IMR-90 (cell line): ENCODE measurements around the gene LIPE. TPM values are rescaled to one million over a fixed set of nuclear protein-coding genes. Genes with fewer than 3 reads are reported as not detected.

ENCODE experiments used
- ATAC-seq: fragments of 200-7000 bp; cut with Tn5 transposase; 2 replicates; pipeline ENCODE4 v1.9.1; 2020; ENCODE audit warnings: low read depth, mild to moderate bottlenecking, moderate library complexity
- BruUV-seq: library from RNA; stranded (reverse); fragments of 400-500 nt; replicated peaks from 2 replicates; lab custom pipeline; 2021; lab: Mats Ljungman, UMichigan
- CTCF ChIA-PET: fragments of 300-600 bp; formaldehyde crosslinking; extraction: SDS; loops from one replicate; lab custom pipeline; 2021; ENCODE audit warnings: antibody characterized with exemption; lab: Yijun Ruan, JAX
- POLR2A ChIA-PET: fragments of 300-600 bp; sonication (Branson Sonifier 250); formaldehyde crosslinking; loops from one replicate; lab custom pipeline; 2022; ENCODE audit warnings: antibody characterized with exemption; ENCODE audit not compliant: unreplicated experiment; lab: Charles Lee
- DNase-seq: peaks from one replicate; pipeline ENCODE4 v3.0.0; 2013
- H2AFZ ChIP-seq: replicated peaks from 2 replicates; pipeline ENCODE3; 2013; ENCODE audit warnings: low read length, mild to moderate bottlenecking; ENCODE audit not compliant: poor library complexity
- H2AK5ac ChIP-seq: 2 replicates; pipeline ENCODE4 v1.6.1; 2013; ENCODE audit warnings: low read depth, low read length, inconsistent platforms
- H2AK9ac ChIP-seq: replicated peaks from 2 replicates; pipeline ENCODE3; 2013; ENCODE audit warnings: mild to moderate bottlenecking, low read depth, low read length, moderate library complexity; ENCODE audit not compliant: poor library complexity
- H2BK120ac ChIP-seq: 2 replicates; pipeline ENCODE4 v1.6.1; 2013; ENCODE audit warnings: low read depth, low read length, inconsistent platforms
- H2BK15ac ChIP-seq: 3 replicates; pipeline ENCODE4 v1.6.1; 2013; ENCODE audit warnings: low read depth, low read length, inconsistent platforms
- H2BK20ac ChIP-seq: 2 replicates; pipeline ENCODE4 v1.6.1; 2013; ENCODE audit warnings: low read depth, mild to moderate bottlenecking, inconsistent platforms, low read length, moderate library complexity
- H2BK5ac ChIP-seq: 2 replicates; pipeline ENCODE4 v1.6.1; 2013; ENCODE audit warnings: mild to moderate bottlenecking, low read depth, low read length, inconsistent platforms; ENCODE audit not compliant: poor library complexity, severe bottlenecking
- H3K14ac ChIP-seq: replicated peaks from 2 replicates; pipeline ENCODE4 v1.6.1; 2013; ENCODE audit warnings: low read depth, low read length, inconsistent platforms
- H3K18ac ChIP-seq: 2 replicates; pipeline ENCODE4 v1.6.1; 2013; ENCODE audit warnings: low read depth, low read length, control low read depth
- H3K23ac ChIP-seq: 2 replicates; pipeline ENCODE4 v1.6.1; 2013; ENCODE audit warnings: low read depth, low read length, inconsistent platforms
- H3K27ac ChIP-seq: 2 replicates; pipeline ENCODE4 v1.5.1; 2013; ENCODE audit warnings: mild to moderate bottlenecking, control low read depth, low read length; ENCODE audit not compliant: insufficient read depth
- H3K27me3 ChIP-seq: 2 replicates; pipeline ENCODE4 v1.6.1; 2013; ENCODE audit warnings: low read length; ENCODE audit not compliant: control insufficient read depth, insufficient read depth
- H3K36me3 ChIP-seq: 2 replicates; pipeline ENCODE4 v1.6.1; 2013; ENCODE audit warnings: low read length, mixed read lengths; ENCODE audit not compliant: control insufficient read depth, insufficient read depth
- H3K4ac ChIP-seq: 2 replicates; pipeline ENCODE4 v1.6.1; 2013; ENCODE audit warnings: low read depth, low read length, inconsistent platforms
- H3K4me1 ChIP-seq: 2 replicates; pipeline ENCODE4 v1.6.1; 2013; ENCODE audit warnings: low read length, mixed read lengths; ENCODE audit not compliant: control insufficient read depth, insufficient read depth
- H3K4me2 ChIP-seq: 2 replicates; pipeline ENCODE4 v1.6.1; 2013; ENCODE audit warnings: low read depth, mild to moderate bottlenecking, control low read depth, low read length, moderate library complexity
- H3K4me3 ChIP-seq: 2 replicates; pipeline ENCODE4 v1.5.1; 2013; ENCODE audit warnings: low read depth, mild to moderate bottlenecking, control low read depth, low read length, moderate library complexity; ENCODE audit not compliant: insufficient read depth
- H3K56ac ChIP-seq: 2 replicates; pipeline ENCODE4 v1.6.1; 2013; ENCODE audit warnings: low read length, inconsistent platforms; ENCODE audit not compliant: insufficient read depth; ENCODE audit errors: extremely low read depth
- H3K79me1 ChIP-seq, 2 experiments: 2 replicates each; pipeline ENCODE4 v1.6.1; 2013; ENCODE audit warnings: low read length in 2 of 2, inconsistent platforms in 1 of 2, low read depth in 1 of 2
- H3K9ac ChIP-seq: 2 replicates; pipeline ENCODE4 v1.6.1; 2013; ENCODE audit warnings: low read depth, low read length, control low read depth
- H3K9me1 ChIP-seq: 2 replicates; pipeline ENCODE4 v1.6.1; 2013; ENCODE audit warnings: low read length, inconsistent platforms; ENCODE audit not compliant: insufficient read depth
- H3K9me3 ChIP-seq: 2 replicates; pipeline ENCODE4 v1.6.1; 2013; ENCODE audit warnings: low read length; ENCODE audit not compliant: control insufficient read depth, insufficient read depth
- H4K20me1 ChIP-seq: 2 replicates; pipeline ENCODE4 v1.6.1; 2013; ENCODE audit warnings: low read length, inconsistent platforms; ENCODE audit not compliant: insufficient read depth
- H4K5ac ChIP-seq: 2 replicates; pipeline ENCODE4 v1.6.1; 2013; ENCODE audit warnings: mild to moderate bottlenecking, low read depth, low read length, control low read depth
- H4K8ac ChIP-seq, 2 experiments: 2 replicates each; pipeline ENCODE4 v1.6.1; 2013; ENCODE audit warnings: low read depth in 2 of 2, low read length in 2 of 2, control low read depth in 1 of 2, inconsistent platforms in 1 of 2
- H4K91ac ChIP-seq: 2 replicates; pipeline ENCODE4 v1.6.1; 2013; ENCODE audit warnings: low read depth, low read length, inconsistent platforms; ENCODE audit not compliant: insufficient read depth
- BHLHE40 ChIP-seq: fragments of 150-350 bp; IDR thresholded peaks from 2 replicates; pipeline ENCODE4 v1.6.1; 2016; ENCODE audit warnings: mild to moderate bottlenecking, low read depth, low read length
- CEBPB ChIP-seq: IDR thresholded peaks from 2 replicates; pipeline ENCODE4 v1.6.1; 2012; ENCODE audit warnings: low read depth, low read length, improper control_type of control experiment
- ELK1 ChIP-seq: fragments of 150-350 bp; IDR thresholded peaks from 2 replicates; pipeline ENCODE4 v1.6.1; 2016; ENCODE audit warnings: low read depth, mild to moderate bottlenecking, low read length, moderate library complexity, borderline replicate concordance
- FOS ChIP-seq: fragments of 150-350 bp; IDR thresholded peaks from 2 replicates; pipeline ENCODE4 v1.6.1; 2016; ENCODE audit warnings: low read depth, low read length
- MAFK ChIP-seq: IDR thresholded peaks from 2 replicates; pipeline ENCODE4 v1.6.1; 2012; ENCODE audit warnings: low read depth, low read length, improper control_type of control experiment
- MAZ ChIP-seq: IDR thresholded peaks from 2 replicates; pipeline ENCODE4 v1.6.1; 2012; ENCODE audit warnings: low read depth, mild to moderate bottlenecking, low read length, improper control_type of control experiment, moderate library complexity, borderline replicate concordance
- MXI1 ChIP-seq: IDR thresholded peaks from 2 replicates; pipeline ENCODE4 v1.6.1; 2012; ENCODE audit warnings: low read depth, mild to moderate bottlenecking, low read length, moderate library complexity, borderline replicate concordance
- POLR2A ChIP-seq: IDR thresholded peaks from 2 replicates; pipeline ENCODE4 v1.6.1; 2012; ENCODE audit warnings: mild to moderate bottlenecking, low read depth, low read length
- RCOR1 ChIP-seq: IDR thresholded peaks from 2 replicates; pipeline ENCODE4 v1.6.1; 2012; ENCODE audit warnings: mild to moderate bottlenecking, low read length, improper control_type of control experiment; ENCODE audit not compliant: insufficient replicate concordance
- SMC3 ChIP-seq: fragments of 150-350 bp; IDR thresholded peaks from 2 replicates; pipeline ENCODE4 v1.6.1; 2016; ENCODE audit warnings: low read depth, mild to moderate bottlenecking, antibody characterized with exemption, low read length, moderate library complexity
- USF2 ChIP-seq: fragments of 150-350 bp; IDR thresholded peaks from 2 replicates; pipeline ENCODE4 v1.6.1; 2017; ENCODE audit warnings: mild to moderate bottlenecking, antibody characterized with exemption, low read length, low read depth
- WGBS, 2 experiments: methylation state at CpG; one replicate each; pipeline versions ENCODE4 v1.1.5 to v1.1.7; 2013; ENCODE audit warnings: missing lambda C conversion rate in 2 of 2; ENCODE audit not compliant: insufficient read length in 1 of 2; ENCODE audit errors: extremely low coverage in 2 of 2; 5-methylcytosine and 5-hydroxymethylcytosine counted together
- dilution Hi-C: fragments of 300-500 bp; cut with HindIII; formaldehyde crosslinking; loops from one replicate; pipeline ENCODE4 v1.14.3; 2018; ENCODE audit warnings: low sequenced_read_pairs; ENCODE audit not compliant: unreplicated experiment
- in situ Hi-C: fragments of 300-500 bp; cut with MboI; formaldehyde crosslinking; loops from 3 replicates; pipeline ENCODE4 v1.14.3; 2019; ENCODE audit warnings: low sequenced_read_pairs, inconsistent platforms, mixed read lengths
- intact Hi-C: fragments of 100-400 bp; cut with micrococcal nuclease; formaldehyde crosslinking; loops from 2 replicates; pipeline ENCODE4 v1.10.0; 2022
- polyA plus RNA-seq, 3 experiments: library from polyadenylated mRNA; depleted of rRNA; stranded (reverse); fragments of >200 nt; gene quantifications; 2 replicates each; pipeline ENCODE4 v1.2.3, GENCODE V29; 2012; ENCODE audit warnings: low replicate concordance in 1 of 3
- total RNA-seq: library from RNA; depleted of rRNA; stranded (reverse); fragments of >200 nt; gene quantifications from 2 replicates; pipeline ENCODE4 v1.2.3, GENCODE V29; 2012

Gene LIPE
- total and polyA plus RNA-seq, 2 of the 4 experiments (the other 2 are of a cell fraction) = 1.1 to 5.4 TPM

GRCh38 chr19:42466521-42467182 lies 39.5 kb upstream of the LIPE start (continued):
- TF ChIP-seq MXI1 = no peak

GRCh38 chr19:42465827-42466280 lies 38.7 kb upstream of the LIPE start:
- Histone ChIP-seq H2AK5ac (no peak overlapping the region), H4K20me1 (no peaks in the 10 kb centered on the region), H3K23ac (no peak overlapping the region), H4K5ac (no peak overlapping the region), H2BK15ac (no peak overlapping the region), H3K79me1 (no peaks in the 10 kb centered on the region), H2BK5ac (no peak overlapping the region), H4K8ac (no peak overlapping the region), H3K4me3 (no peak overlapping the region), H2AFZ (no peak overlapping the region), H3K9me1 (peaks cover 4% of the 10 kb centered on the region; the same call in 1 of the 2 replicates), H3K14ac (no peak overlapping the region), H3K27ac (no peak overlapping the region), H3K4me1 (peaks cover 6% of the 10 kb centered on the region; the same call in 1 of the 2 replicates), H4K91ac (no peak overlapping the region), H3K27me3 (peaks cover 2% of the 10 kb centered on the region), H3K9me3 (no peaks in the 10 kb centered on the region), H2BK20ac (no peak overlapping the region), H2BK120ac (no peak overlapping the region), H2AK9ac (no peak overlapping the region), H3K4me2 (no peak overlapping the region), H3K36me3 (no peaks in the 10 kb centered on the region), H3K9ac (no peak overlapping the region), H3K18ac (no peak overlapping the region), H3K4ac (no peak overlapping the region), H3K56ac (no peak overlapping the region)
- in situ Hi-C loops = no loop called here
- WGBS, 2 experiments = 33% methylated on average over 1 of the region's 5 CpGs; no CpG with 5 or more reads in 1 of the 2 experiments
- dilution Hi-C loops = no loop called here
- intact Hi-C loops = no loop called here
- no peak for ATAC-seq
- TF ChIP-seq USF2 (no peak), POLR2A (no peak), ELK1 (no peak), MAZ (no peak), RCOR1 (no peak), BHLHE40 (no peak), MXI1 (no peak), SMC3 (no peak), FOS (no peak), MAFK (no peak), CEBPB (no peak)
- no TSS peak for BruUV-seq
- POLR2A ChIA-PET = no interaction called here
- no peak for DNase-seq
- CTCF ChIA-PET = interaction anchor here (0.9 kb wide), 1 partner anchor 27 kb away, joined by 5 read pairs; no protein-coding TSS in a partner anchor
